ENCODE measurements around the gene AP2A1.

AP2A1 gene

DNA sequence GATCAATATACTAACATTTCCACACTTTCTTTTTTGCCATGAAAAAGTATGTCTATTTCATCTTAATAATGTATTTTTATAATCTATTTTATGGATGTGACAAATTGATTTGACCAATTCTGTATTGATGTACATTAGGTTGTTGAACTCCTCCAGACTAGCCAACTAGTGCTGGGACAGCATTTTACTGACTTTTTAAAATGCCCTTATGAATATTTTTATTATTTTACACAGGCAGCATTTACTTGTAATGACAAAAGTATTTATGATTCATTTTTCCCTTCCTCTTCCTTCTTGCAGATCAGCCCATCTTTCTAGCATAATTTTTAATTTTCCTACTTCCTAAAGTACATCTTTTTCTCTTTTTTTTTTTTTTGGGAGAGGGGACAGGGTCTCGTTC lies 47.2 kb downstream of the AP2A1 start:
- TF ChIP-seq, protein P1, sequence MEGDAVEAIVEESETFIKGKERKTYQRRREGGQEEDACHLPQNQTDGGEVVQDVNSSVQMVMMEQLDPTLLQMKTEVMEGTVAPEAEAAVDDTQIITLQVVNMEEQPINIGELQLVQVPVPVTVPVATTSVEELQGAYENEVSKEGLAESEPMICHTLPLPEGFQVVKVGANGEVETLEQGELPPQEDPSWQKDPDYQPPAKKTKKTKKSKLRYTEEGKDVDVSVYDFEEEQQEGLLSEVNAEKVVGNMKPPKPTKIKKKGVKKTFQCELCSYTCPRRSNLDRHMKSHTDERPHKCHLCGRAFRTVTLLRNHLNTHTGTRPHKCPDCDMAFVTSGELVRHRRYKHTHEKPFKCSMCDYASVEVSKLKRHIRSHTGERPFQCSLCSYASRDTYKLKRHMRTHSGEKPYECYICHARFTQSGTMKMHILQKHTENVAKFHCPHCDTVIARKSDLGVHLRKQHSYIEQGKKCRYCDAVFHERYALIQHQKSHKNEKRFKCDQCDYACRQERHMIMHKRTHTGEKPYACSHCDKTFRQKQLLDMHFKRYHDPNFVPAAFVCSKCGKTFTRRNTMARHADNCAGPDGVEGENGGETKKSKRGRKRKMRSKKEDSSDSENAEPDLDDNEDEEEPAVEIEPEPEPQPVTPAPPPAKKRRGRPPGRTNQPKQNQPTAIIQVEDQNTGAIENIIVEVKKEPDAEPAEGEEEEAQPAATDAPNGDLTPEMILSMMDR (IDR thresholded peaks at IDR 0.05; ENCODE audit: insufficient read depth, low read length, poor library complexity, severe bottlenecking), result no peak
- TF ChIP-seq EZH2phosphoT487 (conservative IDR thresholded peaks at IDR 0.05; ENCODE audit: low read length), result no peak
- Histone ChIP-seq H3K27me3 (ENCODE audit: low read length) (no peaks in the 10 kb centered on the region), H2AFZ (ENCODE audit: low read depth, low read length, severe bottlenecking) (no peak overlapping the region), H3K4me2 (ENCODE audit: low read depth, low read length, poor library complexity, severe bottlenecking) (peak overlapping the region; percentile 85), H4K20me1 (ENCODE audit: low read depth, low read length) (no peaks in the 10 kb centered on the region), H3K4me3 (ENCODE audit: insufficient read depth, low read length, poor library complexity, severe bottlenecking) (peak overlapping the region; percentile 69), H3K27ac (ENCODE audit: low read depth, low read length) (no peak overlapping the region), H3K9ac (ENCODE audit: low read length) (no peak overlapping the region), H3K9me2 (replicated peaks; ENCODE audit: insufficient read depth, low read length) (no peaks in the 10 kb centered on the region), H3K79me2 (ENCODE audit: insufficient read depth, low read length) (peaks cover 7% of the 10 kb centered on the region), H3F3A (ENCODE audit: insufficient read depth) (peaks cover 26% of the 10 kb centered on the region), H3K9me3 (ENCODE audit: insufficient read depth, low read length) (no peaks in the 10 kb centered on the region), H3K36me3 (ENCODE audit: low read length) (no peaks in the 10 kb centered on the region)

DNA sequence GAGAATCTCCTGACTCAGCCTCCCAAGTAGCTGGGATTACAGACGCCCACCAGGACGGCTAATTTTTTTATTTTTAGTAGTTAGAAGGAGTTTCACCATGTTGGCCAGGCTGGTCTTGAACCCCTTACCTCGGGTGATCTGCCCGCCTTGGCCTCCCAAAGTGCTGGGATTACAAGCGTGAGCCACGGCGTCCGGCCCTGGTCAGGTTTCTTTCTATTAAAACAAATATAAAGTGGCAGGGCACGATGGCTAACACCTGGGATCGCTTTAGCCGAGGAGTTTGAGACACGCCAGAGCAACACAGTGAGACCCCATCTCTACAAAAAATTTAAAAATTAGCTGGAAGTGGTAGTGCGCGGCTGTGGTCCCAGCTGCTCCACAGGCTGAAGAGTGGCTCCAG lies 49.8 kb downstream of the AP2A1 start:
- Histone ChIP-seq H3K9me2 (replicated peaks; ENCODE audit: insufficient read depth, low read length) (no peaks in the 10 kb centered on the region), H2AFZ (ENCODE audit: low read depth, low read length, severe bottlenecking) (no peak overlapping the region), H3K27me3 (ENCODE audit: low read length) (no peaks in the 10 kb centered on the region), H3F3A (ENCODE audit: insufficient read depth) (peaks cover 32% of the 10 kb centered on the region), H3K9ac (ENCODE audit: low read length) (no peak overlapping the region), H3K27ac (ENCODE audit: low read depth, low read length) (no peak overlapping the region), H3K79me2 (ENCODE audit: insufficient read depth, low read length) (peaks cover 27% of the 10 kb centered on the region), H4K20me1 (ENCODE audit: low read depth, low read length) (no peaks in the 10 kb centered on the region), H3K4me2 (ENCODE audit: low read depth, low read length, poor library complexity, severe bottlenecking) (no peak overlapping the region), H3K4me3 (ENCODE audit: insufficient read depth, low read length, poor library complexity, severe bottlenecking) (no peak overlapping the region), H3K9me3 (ENCODE audit: insufficient read depth, low read length) (no peaks in the 10 kb centered on the region), H3K36me3 (ENCODE audit: low read length) (no peaks in the 10 kb centered on the region)
- TF ChIP-seq, protein P1 (IDR thresholded peaks at IDR 0.05; ENCODE audit: insufficient read depth, low read length, poor library complexity, severe bottlenecking), result no peak
- no peak for TF ChIP-seq EZH2phosphoT487 (conservative IDR thresholded peaks at IDR 0.05; ENCODE audit: low read length)

DNA sequence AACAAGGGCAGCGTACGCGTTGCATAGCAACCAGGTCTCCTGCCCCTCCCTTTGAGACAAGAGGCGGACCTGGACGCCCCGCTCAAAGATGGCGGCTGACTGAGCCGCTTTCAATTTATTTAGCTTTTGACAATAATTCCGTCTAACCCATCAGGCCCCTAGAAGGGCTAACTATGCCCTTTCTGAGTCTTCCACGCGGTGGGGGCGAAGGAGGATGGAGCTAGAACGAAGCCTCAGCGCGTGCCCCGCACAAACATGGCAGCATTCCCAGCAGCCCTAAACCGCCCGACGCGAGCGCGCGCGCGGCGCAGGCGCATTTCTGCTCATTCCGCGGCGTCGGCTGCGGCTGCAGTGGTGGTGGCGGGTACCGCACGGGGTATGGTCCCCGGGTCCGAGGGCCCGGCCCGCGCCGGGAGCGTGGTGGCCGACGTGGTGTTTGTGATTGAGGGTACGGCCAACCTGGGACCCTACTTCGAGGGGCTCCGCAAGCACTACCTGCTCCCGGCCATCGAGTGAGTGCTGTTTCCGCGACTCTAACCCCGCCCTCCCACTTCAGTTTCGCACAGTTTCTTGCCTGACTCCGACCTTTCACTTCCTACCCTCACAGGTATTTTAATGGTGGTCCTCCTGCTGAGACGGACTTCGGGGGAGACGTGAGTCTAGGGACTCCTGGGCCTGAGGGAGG lies 51.3 kb downstream of the AP2A1 start, which contains the start of gene MED25:
MED25 (plus strand) TSS at position 326 of the 685 bp plus-strand sequence; CDS start at position 379, 53 bp downstream.
- Histone ChIP-seq H4K20me1 (ENCODE audit: low read depth, low read length) (no peaks in the 10 kb centered on the region), H3K9ac (ENCODE audit: low read length) (peak within 1 kb of the TSS; percentile 85), H3K9me2 (replicated peaks; ENCODE audit: insufficient read depth, low read length) (no peaks in the 10 kb centered on the region), H2AFZ (ENCODE audit: low read depth, low read length, severe bottlenecking) (peak within 1 kb of the TSS; percentile 80), H3F3A (ENCODE audit: insufficient read depth) (peaks cover 28% of the 10 kb centered on the region), H3K36me3 (ENCODE audit: low read length) (no peaks in the 10 kb centered on the region), H3K9me3 (ENCODE audit: insufficient read depth, low read length) (no peaks in the 10 kb centered on the region), H3K27me3 (ENCODE audit: low read length) (no peaks in the 10 kb centered on the region), H3K4me2 (ENCODE audit: low read depth, low read length, poor library complexity, severe bottlenecking) (peak within 1 kb of the TSS; percentile 76), H3K27ac (ENCODE audit: low read depth, low read length) (peak within 1 kb of the TSS; percentile 81), H3K4me3 (ENCODE audit: insufficient read depth, low read length, poor library complexity, severe bottlenecking) (peak within 1 kb of the TSS; percentile 67), H3K79me2 (ENCODE audit: insufficient read depth, low read length) (peaks cover 27% of the 10 kb centered on the region)
- no peak for TF ChIP-seq EZH2phosphoT487 (conservative IDR thresholded peaks at IDR 0.05; ENCODE audit: low read length)
- TF ChIP-seq, protein P1 (IDR thresholded peaks at IDR 0.05; ENCODE audit: insufficient read depth, low read length, poor library complexity, severe bottlenecking), result no peak

All from SU-DHL-6 (cell line).